ENCODE measurements around the gene MRPL17. TPM values are rescaled to one million over a fixed set of nuclear protein-coding genes. Genes with fewer than 3 reads are reported as not detected.
A peak's percentile ranks its signal among the peaks of the same experiment; 100 is the strongest.

MRPL17 gene
- total and polyA plus RNA-seq, 9 of the 15 experiments (the other 6 are each of a cell fraction or from before 2014, with no cell fraction given), result 33.9 to 81.6 (median 43.9) TPM

DNA sequence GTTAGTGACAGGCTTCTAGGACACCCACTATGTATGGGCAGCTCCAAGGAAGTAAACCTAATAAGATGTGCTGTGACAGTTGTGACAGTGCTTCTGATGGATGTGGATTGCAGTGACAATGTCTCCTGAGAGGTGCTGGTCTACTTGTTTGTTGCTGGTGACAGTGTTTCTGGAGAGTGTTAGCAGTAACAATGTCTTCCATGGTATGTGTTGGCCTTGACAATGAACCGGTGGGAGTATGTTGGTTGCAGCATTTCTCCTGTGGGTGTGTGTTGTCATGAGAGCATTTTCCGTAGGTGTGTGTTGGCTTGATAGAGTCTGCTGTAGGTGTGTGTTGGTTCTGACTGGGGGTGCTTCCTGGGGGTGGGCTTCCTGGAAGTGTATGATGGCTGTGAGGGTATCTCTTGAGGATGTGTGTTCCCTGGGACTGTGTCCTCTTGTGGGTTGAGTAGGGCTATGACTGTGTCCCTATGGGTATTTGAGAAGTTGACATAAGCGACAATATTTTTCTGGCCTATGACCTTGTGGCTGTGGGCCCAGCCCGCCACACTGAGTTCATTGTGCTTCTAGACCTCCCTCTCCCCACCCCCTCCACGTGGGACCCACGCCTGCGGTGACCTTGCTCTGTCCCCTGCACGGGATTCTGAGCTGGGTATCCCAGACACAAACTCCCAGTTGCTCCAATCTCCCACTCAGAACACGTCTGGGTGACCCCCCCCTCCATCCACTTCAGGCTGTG, 28.7 kb downstream of the MRPL17 start (continued):
- TF ChIP-seq L3MBTL2 (IDR thresholded peaks at IDR 0.05), result no peak

GRCh38 chr11:6653656-6654055, 29.5 kb downstream of the MRPL17 start:
- 57% methylated on average over 2 of the region's 2 CpGs for WGBS (ENCODE audit: insufficient coverage, low coverage, missing lambda C conversion rate)
- no peaks in the 10 kb centered on the region for H3K9me3 ChIP-seq (replicated peaks; ENCODE audit: control insufficient read depth, insufficient read depth, low read depth, low read length)
- H3K4me1 ChIP-seq (replicated peaks in 1 of 2; ENCODE audit: control insufficient read depth in 2 of 2, insufficient read depth in 2 of 2, low read length in 2 of 2), result peaks cover 9 to 16% of the 10 kb centered on the region in 2 experiments; a peak in 4 of 5 replicates
- no peaks in the 10 kb centered on the region for H3K27me3 ChIP-seq (ENCODE audit: control insufficient read depth in 2 of 2, insufficient read depth in 2 of 2, low read length in 2 of 2)
- no peaks in the 10 kb centered on the region for H4K20me1 ChIP-seq (replicated peaks; ENCODE audit: control insufficient read depth, insufficient read depth, low read length)
- H3K9me1 ChIP-seq (ENCODE audit: control insufficient read depth, insufficient read depth, low read length), result no peaks in the 10 kb centered on the region
- BruUV-seq (replicated peaks), result no TSS peak
- no peak for ATAC-seq
- CTCF ChIA-PET (ENCODE audit: low intra/inter-chr PET ratio), result no interaction called here
- no peak overlapping the region for H3K27ac ChIP-seq (ENCODE audit: extremely low read depth, low read depth, low read length)
- H3K9ac ChIP-seq (ENCODE audit: insufficient read depth in 1 of 2, low read depth in 2 of 2, low read length in 2 of 2), result no peak overlapping the region
- TF ChIP-seq NR2C1 (IDR thresholded peaks at IDR 0.05), result peak; percentile 62; the same call in 1 of the 2 replicates
- peak; percentile 52; the same call in 1 of the 2 replicates for TF ChIP-seq NR2C1 (tag; IDR thresholded peaks at IDR 0.05)
- TF ChIP-seq NFE2 (IDR thresholded peaks at IDR 0.05; ENCODE audit: low read depth), result no peak
- no peak for TF ChIP-seq GATAD2A (IDR thresholded peaks at IDR 0.05)
- TF ChIP-seq ESRRA (IDR thresholded peaks at IDR 0.05; ENCODE audit: borderline replicate concordance, low read depth), result peak; percentile 60; the same call in 1 of the 2 replicates
- 0 out of 2 replicates have a peak, but pooled peaks have one; percentile 32 for TF ChIP-seq THRB (CRISPR knock-in tag; conservative IDR thresholded peaks at IDR 0.05)
- TF ChIP-seq NR2C2 (CRISPR knock-in tag; IDR thresholded peaks at IDR 0.05), result no peak
- 0 out of 2 replicates have a peak, but pooled peaks have one; percentile 11 for TF ChIP-seq NR2C2 (tag; IDR thresholded peaks at IDR 0.05)
- H3K4me2 ChIP-seq (ENCODE audit: insufficient read depth, low read length), result no peak overlapping the region
- H3K4me3 ChIP-seq, result no peak overlapping the region
- no peaks in the 10 kb centered on the region for H3K36me3 ChIP-seq (ENCODE audit: control insufficient read depth, insufficient read depth, low read length)
- FAIRE-seq, result no peak
- DNase-seq (ENCODE audit: extremely low read depth in 1 of 4, low spot score in 3 of 4), result no peak
- in situ Hi-C loops (cut with MboI), result no loop called here
- no peak overlapping the region for H2AFZ ChIP-seq (ENCODE audit: low read depth, low read length)
- intact Hi-C loops (cut with micrococcal nuclease), result no loop called here
- no peaks in the 10 kb centered on the region for H3K79me2 ChIP-seq (ENCODE audit: control insufficient read depth, insufficient read depth, low read length)
- POLR2A ChIA-PET, result interaction anchor here (0.7 to 0.9 kb wide), 2 partner anchors 14 to 105 kb away, joined by 3 read pairs; no protein-coding TSS in a partner anchor

All from K562 (cell line).